Endothelial cell of umbilical vein (primary cell): ENCODE data around the gene B4GALT5. TPM values are rescaled to one million over a fixed set of nuclear protein-coding genes. Genes with fewer than 3 reads are reported as not detected.

Source experiments
- BruUV-seq: library from RNA; stranded (reverse); fragments of 400-500 nt; replicated peaks from 2 replicates; lab custom pipeline; 2021; lab: Mats Ljungman, UMichigan
- CTCF ChIA-PET: fragments of 300-600, 350-600 bp; sonication (Branson Sonifier 250); formaldehyde crosslinking; loops from one replicate; lab custom pipeline; 2021; ENCODE audit warnings: antibody characterized with exemption, inconsistent platforms; lab: Charles Lee
- POLR2A ChIA-PET: fragments of 300-600, 350-600 bp; sonication (Branson Sonifier 250); formaldehyde crosslinking; loops from one replicate; lab custom pipeline; 2021; ENCODE audit warnings: antibody characterized with exemption, inconsistent platforms; lab: Charles Lee
- DNase-seq: peaks from one replicate; pipeline ENCODE4 v3.0.0-alpha.2; 2011; ENCODE audit warnings: low read depth, low spot score
- FAIRE-seq: peaks from 2 replicates; lab custom pipeline; 2011; peaks lifted over from hg19 to GRCh38; lab: Jason Lieb, UNC
- H2AFZ ChIP-seq: 2 replicates; pipeline ENCODE4 v1.6.0; 2012; ENCODE audit warnings: low read depth, low read length, control low read depth, inconsistent platforms
- H3K27ac ChIP-seq: 2 replicates; pipeline ENCODE4 v1.5.1; 2011; ENCODE audit warnings: low read depth, mild to moderate bottlenecking, control low read depth, low read length, moderate library complexity; ENCODE audit not compliant: insufficient read depth
- H3K27me3 ChIP-seq, 2 experiments: 2 replicates each; pipeline versions ENCODE4 v1.6.0 to v1.6.1; 2011; ENCODE audit warnings: low read length in 2 of 2, mixed read lengths in 1 of 2; ENCODE audit not compliant: control insufficient read depth in 2 of 2, insufficient read depth in 2 of 2
- H3K36me3 ChIP-seq, 2 experiments: 2 replicates in 1 of 2; 3 replicates in 1 of 2; pipeline ENCODE4 v1.5.1; 2011; ENCODE audit warnings: low read length in 2 of 2, mild to moderate bottlenecking in 1 of 2, moderate library complexity in 1 of 2; ENCODE audit not compliant: control insufficient read depth in 2 of 2, insufficient read depth in 2 of 2; ENCODE audit errors: extremely low read depth in 1 of 2
- H3K4me1 ChIP-seq: 3 replicates; pipeline ENCODE4 v1.5.1; 2011; ENCODE audit warnings: mild to moderate bottlenecking, low read length; ENCODE audit not compliant: control insufficient read depth, insufficient read depth; ENCODE audit errors: extremely low read depth
- H3K4me2 ChIP-seq: 2 replicates; pipeline ENCODE4 v1.6.1; 2011; ENCODE audit warnings: low read length, control low read depth, mixed read lengths; ENCODE audit not compliant: insufficient read depth
- H3K4me3 ChIP-seq, 3 experiments: fragments of 200-600 bp in 1 of 3; sonication (generic), shearing (Covaris generic) in 1 of 3; replicated peaks in 1 of 3; 2 replicates each; pipeline ENCODE4 v1.5.1; 2011 to 2016; ENCODE audit warnings: control low read depth in 3 of 3, low read length in 3 of 3, mild to moderate bottlenecking in 2 of 3, inconsistent platforms in 1 of 3, low read depth in 1 of 3, moderate library complexity in 1 of 3; ENCODE audit not compliant: insufficient read depth in 1 of 3
- H3K79me2 ChIP-seq: 2 replicates; pipeline ENCODE4 v1.6.0; 2012; ENCODE audit warnings: low read length, inconsistent platforms; ENCODE audit not compliant: control insufficient read depth, insufficient read depth
- H3K9ac ChIP-seq: replicated peaks from 2 replicates; pipeline ENCODE3; 2011; ENCODE audit warnings: low read length, control low read depth; ENCODE audit not compliant: insufficient read depth; ENCODE audit errors: extremely low read depth
- H3K9me1 ChIP-seq: replicated peaks from 3 replicates; pipeline ENCODE4 v1.6.0; 2011; ENCODE audit warnings: mild to moderate bottlenecking, low read length; ENCODE audit not compliant: control insufficient read depth, insufficient read depth; ENCODE audit errors: extremely low read depth
- H3K9me3 ChIP-seq: replicated peaks from 2 replicates; pipeline ENCODE4 v1.5.1; 2012; ENCODE audit warnings: low read length, inconsistent platforms; ENCODE audit not compliant: control insufficient read depth, insufficient read depth
- H4K20me1 ChIP-seq: replicated peaks from 2 replicates; pipeline ENCODE3; 2011; ENCODE audit warnings: mild to moderate bottlenecking, low read length; ENCODE audit not compliant: control insufficient read depth, insufficient read depth; ENCODE audit errors: extremely low read depth
- EZH2 ChIP-seq: IDR thresholded peaks from 2 replicates; pipeline ENCODE4 v1.6.1; 2012; ENCODE audit warnings: borderline replicate concordance, low read depth, mild to moderate bottlenecking, moderate library complexity, low read length, inconsistent platforms; ENCODE audit not compliant: severe bottlenecking
- FOS ChIP-seq: IDR thresholded peaks from 2 replicates; pipeline ENCODE4 v1.6.1; 2011; ENCODE audit warnings: mild to moderate bottlenecking, low read length, moderate library complexity, borderline replicate concordance; ENCODE audit not compliant: insufficient read depth
- GATA2 ChIP-seq: IDR thresholded peaks from 2 replicates; pipeline ENCODE4 v1.7.0; 2011; ENCODE audit warnings: low read depth, mild to moderate bottlenecking, moderate library complexity, mixed read lengths, low read length; ENCODE audit not compliant: insufficient read length, insufficient read depth
- JUN ChIP-seq: IDR thresholded peaks from 2 replicates; pipeline ENCODE4 v1.6.1; 2011; ENCODE audit warnings: borderline replicate concordance, low read depth; ENCODE audit not compliant: insufficient read length, insufficient read depth
- MYC ChIP-seq: IDR thresholded peaks from one replicate; pipeline ENCODE4 v1.6.1; 2011; ENCODE audit warnings: mild to moderate bottlenecking, low read depth, low read length
- POLR2A ChIP-seq: IDR thresholded peaks from 2 replicates; pipeline ENCODE4 v1.6.1; 2012; ENCODE audit warnings: low read depth, mild to moderate bottlenecking, control low read depth, low read length
- POLR2AphosphoS5 ChIP-seq: IDR thresholded peaks from 2 replicates; pipeline ENCODE4 v1.6.1; 2012; ENCODE audit warnings: low read depth, mild to moderate bottlenecking, control low read depth, low read length, moderate library complexity; ENCODE audit not compliant: insufficient read depth
- dilution Hi-C: fragments of 300-500 bp; cut with MboI; formaldehyde crosslinking; loops from one replicate; pipeline ENCODE4 v1.15.0; 2019; ENCODE audit warnings: low sequenced_read_pairs; ENCODE audit not compliant: extremely low pct_ligation_motif_present
- intact Hi-C: fragments of 100-400 bp; cut with micrococcal nuclease; formaldehyde crosslinking; loops from one replicate; pipeline ENCODE4 v1.10.0; 2022
- polyA plus RNA-seq, 4 experiments: library from polyadenylated mRNA; depleted of rRNA in 3 of 4; stranded (reverse) in 3 of 4; unstranded in 1 of 4; fragments of >200 nt; gene quantifications; 2 replicates each; pipeline versions ENCODE4 v1.2.1 to v1.2.3, GENCODE V29; 2011 to 2012; ENCODE audit warnings: missing spikeins in 1 of 4
- total RNA-seq: library from RNA; stranded (reverse); gene quantifications from 2 replicates; pipeline ENCODE4 v1.2.3, GENCODE V29; 2021
- TF ChIP-seq, protein P1 (sequence below), 2 donors: IDR thresholded peaks; 1 replicate in 1 of 2; 2 replicates in 1 of 2; pipeline ENCODE4 v1.5.1; 2011; ENCODE audit warnings: low read length in 2 of 2, mild to moderate bottlenecking in 2 of 2, moderate library complexity in 2 of 2, control low read depth in 1 of 2, inconsistent platforms in 1 of 2, low read depth in 1 of 2; ENCODE audit not compliant: insufficient read depth in 1 of 2; ENCODE audit errors: extremely low read depth in 1 of 2
- TF ChIP-seq, protein P2 (sequence below): IDR thresholded peaks from 2 replicates; pipeline ENCODE4 v1.6.1; 2011; ENCODE audit not compliant: insufficient read depth, insufficient read length

B4GALT5 gene
- total and polyA plus RNA-seq, 2 donors (not counting 3 experiments of a cell fraction or from before 2014, with no cell fraction given) = 54.4 to 70.1 TPM

DNA sequence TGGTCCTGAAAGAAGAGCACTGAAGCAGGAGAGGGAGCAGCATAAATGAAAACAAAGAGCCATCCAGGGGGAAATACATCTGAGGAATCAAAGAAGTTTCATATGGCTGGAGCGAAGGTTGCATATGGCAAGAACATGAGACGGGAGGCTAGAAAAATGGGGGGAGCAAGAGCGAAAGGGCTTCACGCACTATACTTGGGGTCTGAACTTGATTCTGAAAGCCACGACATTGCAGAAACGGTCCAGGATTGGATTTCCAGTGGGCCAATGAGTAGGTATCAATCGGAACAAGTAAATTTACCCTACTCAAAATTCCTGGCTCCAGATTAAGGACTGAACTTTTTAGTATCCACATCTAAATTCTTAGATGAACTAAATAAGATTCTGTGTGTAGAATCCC, 47.9 kb downstream of the B4GALT5 start:
- H3K36me3 ChIP-seq = peaks cover 0 to under 1% of the 10 kb centered on the region in 2 experiments
- no peak overlapping the region for H2AFZ ChIP-seq
- no peak overlapping the region for H3K27ac ChIP-seq
- H3K4me3 ChIP-seq = no peak overlapping the region
- ChIA-PET CTCF (interaction anchor here (1.2 kb wide), 1 partner anchor 181 kb away, joined by 3 read pairs; no protein-coding TSS in a partner anchor), POLR2A (no interaction called here)
- intact Hi-C loops (no loop called here), dilution Hi-C loops (loop anchor here (25.0 kb wide), 1 partner anchor 172 kb away; no protein-coding TSS in a partner anchor)
- no TSS peak for BruUV-seq
- peaks cover 19% of the 10 kb centered on the region for H3K4me1 ChIP-seq
- TF ChIP-seq EZH2 (no peak), GATA2 (no peak), POLR2AphosphoS5 (no peak), POLR2A (no peak), JUN (no peak), FOS (no peak), MYC (no peak)
- TF ChIP-seq, protein P1, sequence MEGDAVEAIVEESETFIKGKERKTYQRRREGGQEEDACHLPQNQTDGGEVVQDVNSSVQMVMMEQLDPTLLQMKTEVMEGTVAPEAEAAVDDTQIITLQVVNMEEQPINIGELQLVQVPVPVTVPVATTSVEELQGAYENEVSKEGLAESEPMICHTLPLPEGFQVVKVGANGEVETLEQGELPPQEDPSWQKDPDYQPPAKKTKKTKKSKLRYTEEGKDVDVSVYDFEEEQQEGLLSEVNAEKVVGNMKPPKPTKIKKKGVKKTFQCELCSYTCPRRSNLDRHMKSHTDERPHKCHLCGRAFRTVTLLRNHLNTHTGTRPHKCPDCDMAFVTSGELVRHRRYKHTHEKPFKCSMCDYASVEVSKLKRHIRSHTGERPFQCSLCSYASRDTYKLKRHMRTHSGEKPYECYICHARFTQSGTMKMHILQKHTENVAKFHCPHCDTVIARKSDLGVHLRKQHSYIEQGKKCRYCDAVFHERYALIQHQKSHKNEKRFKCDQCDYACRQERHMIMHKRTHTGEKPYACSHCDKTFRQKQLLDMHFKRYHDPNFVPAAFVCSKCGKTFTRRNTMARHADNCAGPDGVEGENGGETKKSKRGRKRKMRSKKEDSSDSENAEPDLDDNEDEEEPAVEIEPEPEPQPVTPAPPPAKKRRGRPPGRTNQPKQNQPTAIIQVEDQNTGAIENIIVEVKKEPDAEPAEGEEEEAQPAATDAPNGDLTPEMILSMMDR (IDR thresholded peaks at IDR 0.05; ENCODE audit: extremely low read depth in 1 of 2, insufficient read depth in 1 of 2, low read depth in 1 of 2, low read length in 2 of 2) = no peak
- TF ChIP-seq, protein P2, sequence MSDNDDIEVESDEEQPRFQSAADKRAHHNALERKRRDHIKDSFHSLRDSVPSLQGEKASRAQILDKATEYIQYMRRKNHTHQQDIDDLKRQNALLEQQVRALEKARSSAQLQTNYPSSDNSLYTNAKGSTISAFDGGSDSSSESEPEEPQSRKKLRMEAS = no peak
- peaks cover 95% of the 10 kb centered on the region for H3K79me2 ChIP-seq
- no peaks in the 10 kb centered on the region for H3K9me3 ChIP-seq
- H3K9me1 ChIP-seq = no peaks in the 10 kb centered on the region
- H3K4me2 ChIP-seq = no peak overlapping the region
- peaks cover 22% of the 10 kb centered on the region for H4K20me1 ChIP-seq
- FAIRE-seq (no peak), DNase-seq (no peak)
- H3K9ac ChIP-seq = no peak overlapping the region
- no peaks in the 10 kb centered on the region for H3K27me3 ChIP-seq
